DMS79 (cell line): ENCODE data around the gene RANBP10.
A peak's percentile ranks its signal among the peaks of the same experiment; 100 is the strongest.

ENCODE experiments used
- DNase-seq: peaks from one replicate; lab custom pipeline; 2025; lab: John Stamatoyannopoulos, UW

The RANBP10 gene

GRCh38 chr16:67825906-67826305 lies 19.5 kb upstream of the RANBP10 start:
- no peak for DNase-seq

- DNase-seq, result no peak
Observed at GRCh38 chr16:67825119-67825518, 18.8 kb upstream of the RANBP10 start.

GRCh38 chr16:67822511-67822910 lies 16.2 kb upstream of the RANBP10 start:
- DNase-seq, result no peak

GRCh38 chr16:67820608-67821259 lies 14.4 kb upstream of the RANBP10 start:
- no peak for DNase-seq

GRCh38 chr16:67814567-67814966 lies 8.2 kb upstream of the RANBP10 start:
- DNase-seq, result peak; percentile 45

- DNase-seq, result no peak
Observed at GRCh38 chr16:67811899-67812298, 5.5 kb upstream of the RANBP10 start.

GRCh38 chr16:67807148-67807682 lies 855 bp upstream of the RANBP10 start:
- DNase-seq, result no peak

- DNase-seq, result peak; percentile 1
Observed at GRCh38 chr16:67805718-67806427, 487 bp downstream of the RANBP10 start.

- DNase-seq, result no peak
Observed at GRCh38 chr16:67804853-67805542, 1.4 kb downstream of the RANBP10 start.

GRCh38 chr16:67803894-67804293 lies 2.5 kb downstream of the RANBP10 start:
- DNase-seq, result no peak

- no peak for DNase-seq
Observed at GRCh38 chr16:67801883-67802282, 4.5 kb downstream of the RANBP10 start.

GRCh38 chr16:67801241-67801640 lies 5.1 kb downstream of the RANBP10 start:
- DNase-seq, result no peak

GRCh38 chr16:67800338-67800926 lies 5.9 kb downstream of the RANBP10 start:
- no peak for DNase-seq

GRCh38 chr16:67796099-67796718 lies 10.2 kb downstream of the RANBP10 start:
- DNase-seq, result no peak

- DNase-seq, result no peak
Observed at GRCh38 chr16:67790071-67790470, 16.3 kb downstream of the RANBP10 start.

GRCh38 chr16:67786491-67786890 lies 19.9 kb downstream of the RANBP10 start:
- no peak for DNase-seq

GRCh38 chr16:67783353-67783725 lies 23.0 kb downstream of the RANBP10 start:
- peak; percentile 67 for DNase-seq

GRCh38 chr16:67782567-67783352 lies 23.6 kb downstream of the RANBP10 start:
- DNase-seq, result peak; percentile 68

GRCh38 chr16:67781565-67781921 lies 24.8 kb downstream of the RANBP10 start:
- peak; percentile 9 for DNase-seq

- DNase-seq, result peak; percentile 27
Observed at GRCh38 chr16:67780847-67781564, 25.4 kb downstream of the RANBP10 start.
